HG02938 (cell line): ENCODE measurements around the gene RHOBTB1.
"Not testable (repeated sequence)": the region's sequence is repeated elsewhere in the genome, so short reads cannot be mapped to it uniquely, and the experiment has no call there.

Experiments
- ATAC-seq: cut with Tn5 transposase; IDR thresholded peaks from one replicate; pipeline ENCODE4 v1.9.1; 2021; ENCODE audit warnings: mild to moderate bottlenecking, moderate library complexity; ENCODE audit not compliant: unreplicated experiment

RHOBTB1 gene, protein sequence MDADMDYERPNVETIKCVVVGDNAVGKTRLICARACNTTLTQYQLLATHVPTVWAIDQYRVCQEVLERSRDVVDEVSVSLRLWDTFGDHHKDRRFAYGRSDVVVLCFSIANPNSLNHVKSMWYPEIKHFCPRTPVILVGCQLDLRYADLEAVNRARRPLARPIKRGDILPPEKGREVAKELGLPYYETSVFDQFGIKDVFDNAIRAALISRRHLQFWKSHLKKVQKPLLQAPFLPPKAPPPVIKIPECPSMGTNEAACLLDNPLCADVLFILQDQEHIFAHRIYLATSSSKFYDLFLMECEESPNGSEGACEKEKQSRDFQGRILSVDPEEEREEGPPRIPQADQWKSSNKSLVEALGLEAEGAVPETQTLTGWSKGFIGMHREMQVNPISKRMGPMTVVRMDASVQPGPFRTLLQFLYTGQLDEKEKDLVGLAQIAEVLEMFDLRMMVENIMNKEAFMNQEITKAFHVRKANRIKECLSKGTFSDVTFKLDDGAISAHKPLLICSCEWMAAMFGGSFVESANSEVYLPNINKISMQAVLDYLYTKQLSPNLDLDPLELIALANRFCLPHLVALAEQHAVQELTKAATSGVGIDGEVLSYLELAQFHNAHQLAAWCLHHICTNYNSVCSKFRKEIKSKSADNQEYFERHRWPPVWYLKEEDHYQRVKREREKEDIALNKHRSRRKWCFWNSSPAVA

DNA sequence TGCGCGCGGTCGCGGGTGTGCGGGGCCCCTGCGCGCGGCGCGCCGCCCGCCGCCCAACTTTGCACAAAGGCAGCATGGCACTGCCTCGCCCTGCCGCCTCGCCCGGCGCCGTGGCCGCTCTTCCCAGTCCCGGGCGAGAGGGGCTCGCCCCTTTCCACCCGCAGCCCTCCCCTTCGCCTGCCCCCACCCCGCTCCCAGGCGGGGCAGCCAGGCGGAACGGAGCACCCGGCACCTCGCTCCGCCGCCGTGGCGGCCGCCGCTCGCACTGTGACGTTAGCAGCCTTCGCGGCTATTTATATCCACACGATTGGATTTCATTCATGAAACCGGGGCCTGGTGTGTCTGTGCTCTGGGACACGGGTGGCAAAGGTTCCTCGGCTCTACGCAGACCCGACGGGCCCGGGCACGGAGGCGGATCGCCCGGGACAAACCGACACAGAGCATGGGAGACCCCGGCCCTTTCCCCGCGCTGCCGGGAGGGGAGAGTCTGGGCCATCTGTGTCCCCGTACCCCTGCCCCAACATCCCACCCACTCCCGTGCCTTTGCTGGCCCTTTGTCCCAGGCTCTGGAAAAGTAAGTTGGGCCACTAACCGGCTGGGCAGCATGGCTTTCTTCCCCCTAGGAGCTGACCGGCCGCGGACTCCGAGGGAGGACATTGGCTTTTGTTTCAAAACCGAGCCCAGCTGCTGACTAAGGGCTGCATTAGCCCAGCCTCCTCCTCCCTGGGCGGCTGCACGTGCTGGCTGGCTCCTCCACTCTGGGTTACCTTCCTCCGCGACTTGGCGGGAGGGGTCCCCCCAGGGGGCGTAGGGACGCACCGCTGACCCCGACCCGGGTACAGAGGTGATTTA, at the start of gene RHOBTB1:
Gene RHOBTB1 (minus strand): TSS at position 128 of the 852 bp plus-strand sequence. CDS start 32,643 bp downstream, outside the sequence.
- ATAC-seq, result peak; percentile 43

DNA sequence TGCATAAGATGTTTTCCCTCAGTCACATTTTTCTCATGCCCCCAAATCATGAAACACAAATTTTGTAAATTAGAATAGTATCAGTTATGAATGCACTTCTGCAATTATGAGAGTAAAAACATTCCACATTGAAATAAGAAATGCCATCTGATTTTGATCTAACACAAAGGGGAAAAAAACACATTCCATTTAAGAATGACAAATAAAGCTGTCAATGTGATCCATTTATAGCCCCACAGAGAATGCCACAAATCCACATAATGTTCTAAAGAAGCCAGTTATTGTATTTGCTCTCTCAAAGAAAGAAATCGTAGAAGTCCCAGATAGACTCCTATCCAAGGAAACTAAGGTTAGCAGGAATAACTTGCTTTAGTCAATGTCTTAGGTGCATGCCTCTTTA, 48.7 kb upstream of the RHOBTB1 start:
- ATAC-seq, result no peak

DNA sequence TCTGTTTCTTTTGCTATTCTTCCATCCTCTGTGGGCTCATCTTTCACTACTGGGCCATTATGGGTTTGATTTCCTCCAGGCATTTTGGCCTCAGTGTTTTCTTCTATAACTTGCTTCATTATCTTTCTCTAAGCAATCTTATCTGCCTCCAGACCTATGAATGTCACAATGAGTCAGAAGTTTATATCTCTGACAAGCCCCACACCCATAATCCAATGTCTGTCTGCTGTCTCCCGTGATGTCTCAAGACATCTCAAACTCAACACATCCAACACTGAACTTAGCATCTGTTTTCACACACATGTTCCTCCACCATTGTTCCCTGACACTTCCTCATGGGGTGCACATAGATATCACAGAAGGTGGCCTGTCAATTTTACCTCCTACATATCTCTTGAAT, 46.7 kb upstream of the RHOBTB1 start:
- no peak for ATAC-seq

DNA sequence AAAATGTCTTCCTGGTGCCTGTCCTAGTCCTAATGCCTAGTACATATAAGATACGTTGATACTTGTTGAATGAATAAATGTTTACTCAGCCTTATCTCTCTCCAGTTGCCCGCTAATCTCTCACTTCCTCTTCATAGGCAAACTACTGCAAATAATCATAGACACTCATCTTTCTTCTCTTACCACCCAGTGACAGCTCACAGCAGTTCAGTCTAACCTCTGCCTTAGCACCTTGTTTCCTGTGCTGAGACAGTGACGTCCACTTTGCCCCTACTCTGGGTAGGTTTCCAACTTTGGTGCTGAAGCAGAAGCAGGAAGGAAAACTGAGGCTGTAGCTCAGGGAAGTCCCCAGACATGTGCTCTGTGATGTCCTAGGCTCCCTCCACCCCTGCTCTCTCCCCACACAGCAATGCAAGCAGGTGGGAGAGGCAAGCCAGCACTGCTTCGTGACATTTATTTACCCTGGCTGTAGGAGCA, 45.5 kb upstream of the RHOBTB1 start:
- peak; percentile 70 for ATAC-seq

DNA sequence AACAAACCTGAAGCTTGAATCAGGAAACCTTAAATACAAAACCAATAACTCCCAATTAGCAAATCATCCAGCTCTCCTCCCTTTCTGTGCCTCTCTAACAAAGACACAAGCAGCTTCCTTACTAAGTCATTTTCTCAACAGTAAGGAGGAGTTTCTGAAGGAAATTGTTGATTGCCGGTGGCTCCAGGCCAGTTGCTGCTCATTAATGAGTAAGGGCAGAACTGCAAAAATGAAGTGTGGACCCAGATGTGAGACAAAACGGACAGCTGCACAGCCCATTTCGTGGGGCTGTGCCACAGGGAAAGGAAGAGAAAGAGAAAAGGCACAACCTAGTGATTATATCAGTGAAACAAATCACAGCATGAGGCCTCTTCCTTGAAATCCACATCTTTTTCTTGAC, 42.8 kb upstream of the RHOBTB1 start:
- ATAC-seq, result no peak

DNA sequence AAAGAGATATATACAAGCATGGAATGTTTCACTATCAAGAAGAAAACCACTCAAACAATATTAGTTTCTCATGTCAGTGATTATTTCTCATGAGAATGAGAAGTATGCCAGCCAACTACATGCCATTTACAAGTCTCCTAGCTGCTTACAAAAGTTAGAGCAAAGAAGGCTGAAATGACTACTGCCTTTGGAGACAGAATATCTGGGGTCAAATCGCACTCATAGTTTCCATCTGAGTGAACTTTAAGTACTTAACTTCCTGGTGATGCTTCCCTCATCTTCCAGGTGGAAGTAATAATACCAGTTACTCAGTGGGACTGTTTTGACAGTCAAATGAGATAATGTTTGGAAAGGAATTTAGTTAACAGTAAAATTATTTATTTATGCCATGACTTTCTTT, 42.0 kb upstream of the RHOBTB1 start:
- no peak for ATAC-seq

DNA sequence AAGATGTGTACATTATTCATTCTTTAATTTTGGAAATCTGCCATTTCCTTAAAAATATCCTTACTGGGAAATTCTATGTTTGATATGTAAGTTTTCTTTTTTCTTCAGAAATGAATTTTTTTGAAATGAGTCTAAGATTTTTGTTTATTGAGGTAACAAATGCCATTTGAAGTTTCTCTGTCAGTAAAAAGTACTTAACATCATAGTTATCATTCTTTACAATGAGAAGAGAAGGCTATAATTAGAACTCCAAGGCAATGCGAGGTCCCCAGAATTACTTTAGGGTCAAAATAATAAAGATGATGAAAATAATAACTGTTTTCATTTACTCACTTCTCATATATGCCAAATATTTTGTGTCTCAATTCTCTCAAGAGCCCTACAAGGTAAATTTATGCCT, 37.0 kb upstream of the RHOBTB1 start:
- ATAC-seq, result no peak

DNA sequence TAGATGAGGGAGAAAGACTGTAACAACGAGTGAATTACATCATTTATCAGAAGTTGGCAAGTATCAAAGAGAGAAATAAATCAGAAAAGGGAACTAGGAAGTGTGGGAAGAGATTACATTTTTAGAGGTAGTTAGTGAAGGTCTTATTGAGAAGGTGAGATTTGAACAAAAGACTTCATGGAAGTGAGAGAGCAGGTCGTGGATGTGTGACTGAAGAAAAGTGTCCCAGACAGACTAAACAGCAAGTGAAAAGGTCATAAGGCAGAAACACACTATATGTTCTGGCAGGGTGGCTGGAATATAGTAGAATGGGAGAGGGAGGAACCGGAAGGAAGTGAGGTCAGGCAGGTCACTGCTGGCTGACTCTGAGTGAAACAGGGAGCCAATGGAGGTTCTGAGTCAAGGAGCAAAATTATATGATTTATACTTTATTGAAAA, 35.7 kb upstream of the RHOBTB1 start:
- ATAC-seq, result no peak

DNA sequence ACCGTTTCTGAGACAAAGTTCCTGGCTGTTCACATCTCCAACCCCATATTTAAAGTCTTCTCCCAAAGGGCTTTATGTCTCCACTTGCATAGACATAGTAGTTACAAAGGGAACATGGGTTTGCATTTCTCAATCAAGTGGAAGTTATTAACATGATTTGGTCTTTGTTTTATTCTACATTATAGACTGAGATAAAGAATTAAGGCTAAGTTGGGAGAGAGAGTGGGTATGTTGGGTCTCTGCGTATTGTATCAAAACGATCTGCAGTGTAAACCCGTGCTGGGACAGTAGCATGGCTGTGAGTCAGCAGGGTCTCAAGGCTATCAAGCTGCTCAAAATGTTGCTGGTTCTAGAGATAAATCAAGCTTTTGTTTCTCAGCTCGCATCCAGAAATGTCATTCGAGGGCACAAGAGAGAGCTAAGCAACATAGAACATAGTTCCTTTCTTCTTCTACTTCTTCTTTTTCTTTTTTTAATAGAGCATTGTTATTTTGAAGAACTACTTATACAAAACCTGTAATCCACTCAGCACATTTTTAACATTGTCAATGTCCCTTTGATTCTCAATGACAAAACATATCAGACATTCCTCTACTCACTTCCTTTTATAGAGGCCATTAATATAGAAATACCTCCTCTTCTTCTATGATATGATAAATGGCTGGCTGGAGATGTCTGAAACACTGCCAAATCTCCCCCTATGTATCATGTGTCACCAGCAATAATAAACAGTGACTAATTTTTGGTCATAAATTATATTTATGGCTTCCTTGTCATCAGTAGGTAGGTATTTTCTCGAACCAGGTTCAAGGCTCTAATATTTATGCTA, 34.5 kb upstream of the RHOBTB1 start:
- ATAC-seq, result no peak

DNA sequence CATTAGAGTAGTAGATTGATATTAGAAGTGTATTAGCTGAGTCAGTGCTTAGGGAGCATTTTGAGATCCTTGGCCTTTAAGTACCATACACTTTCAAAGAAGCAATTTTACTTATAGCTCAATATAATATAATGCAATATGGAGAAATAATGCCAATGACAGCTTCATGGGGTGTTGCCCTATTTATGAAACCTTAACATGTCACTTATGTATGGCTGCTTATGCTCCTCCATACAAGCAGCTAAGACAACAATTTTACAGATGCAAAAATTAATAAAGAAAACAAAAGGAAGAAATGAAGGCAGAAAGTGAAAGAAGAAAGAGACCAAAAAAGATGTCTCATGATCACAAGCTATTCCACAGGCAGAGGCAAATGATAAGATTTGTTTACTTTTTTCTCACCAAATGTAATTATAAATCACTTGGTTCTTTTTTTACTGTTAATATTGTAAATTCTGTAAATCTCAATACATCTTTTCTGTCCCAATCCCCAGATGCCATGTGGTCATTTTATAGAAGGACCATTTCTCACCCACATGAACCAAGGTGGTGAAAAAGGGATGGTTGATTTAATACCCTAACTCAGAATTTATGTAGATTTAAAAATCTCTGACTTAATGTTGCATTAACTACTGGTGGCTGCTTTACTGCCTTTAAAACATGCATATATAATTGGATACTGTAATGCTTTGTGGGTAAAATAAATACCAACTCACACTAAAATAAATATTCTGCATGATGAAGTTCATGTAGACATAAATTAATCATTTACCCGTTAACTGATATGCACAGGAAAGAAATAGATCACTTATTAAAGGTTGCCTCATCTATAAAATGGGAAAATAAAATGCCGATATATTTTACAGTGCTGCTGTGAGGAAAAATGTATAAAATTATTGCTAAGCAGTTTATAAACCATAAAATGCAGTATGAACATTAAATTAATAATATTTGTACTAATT, 33.5 kb upstream of the RHOBTB1 start:
- ATAC-seq, result no peak

DNA sequence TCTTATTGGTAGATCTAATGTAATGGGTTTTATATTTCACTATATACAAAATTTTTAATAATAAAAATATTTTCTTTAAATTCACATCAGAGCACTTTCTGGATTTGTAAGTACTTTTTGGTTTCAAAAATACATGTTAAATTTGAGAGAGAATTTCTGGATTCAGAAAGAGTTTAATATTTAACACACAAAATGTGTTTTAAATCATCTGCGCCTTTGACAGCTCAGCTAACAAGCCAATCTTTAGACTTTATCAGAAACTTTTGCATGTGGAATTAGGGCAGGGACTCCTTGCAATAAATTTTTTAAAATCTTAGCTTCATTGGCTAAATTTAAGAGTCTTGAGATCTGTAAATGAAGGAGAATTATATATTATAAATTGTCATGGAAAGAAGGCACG, 32.7 kb upstream of the RHOBTB1 start:
- no peak for ATAC-seq

DNA sequence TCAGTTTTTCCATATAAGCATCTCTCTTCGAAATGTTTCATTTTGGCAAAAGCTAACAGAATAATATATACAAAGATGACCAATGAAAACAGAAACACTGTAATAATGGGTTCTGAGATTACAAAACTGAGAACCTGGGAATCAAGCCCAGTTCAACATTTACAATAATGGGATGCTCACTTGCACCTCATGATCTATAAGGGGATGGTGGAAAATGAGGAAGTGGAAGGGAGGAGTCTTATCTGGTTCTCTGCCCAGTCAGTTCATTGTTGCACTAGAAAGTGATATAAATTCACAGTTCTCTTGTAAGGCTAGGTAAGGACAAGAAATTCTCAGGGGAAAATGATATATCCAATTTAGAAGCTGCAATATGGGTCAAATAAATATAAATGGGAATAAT, 31.7 kb upstream of the RHOBTB1 start:
- no peak for ATAC-seq

DNA sequence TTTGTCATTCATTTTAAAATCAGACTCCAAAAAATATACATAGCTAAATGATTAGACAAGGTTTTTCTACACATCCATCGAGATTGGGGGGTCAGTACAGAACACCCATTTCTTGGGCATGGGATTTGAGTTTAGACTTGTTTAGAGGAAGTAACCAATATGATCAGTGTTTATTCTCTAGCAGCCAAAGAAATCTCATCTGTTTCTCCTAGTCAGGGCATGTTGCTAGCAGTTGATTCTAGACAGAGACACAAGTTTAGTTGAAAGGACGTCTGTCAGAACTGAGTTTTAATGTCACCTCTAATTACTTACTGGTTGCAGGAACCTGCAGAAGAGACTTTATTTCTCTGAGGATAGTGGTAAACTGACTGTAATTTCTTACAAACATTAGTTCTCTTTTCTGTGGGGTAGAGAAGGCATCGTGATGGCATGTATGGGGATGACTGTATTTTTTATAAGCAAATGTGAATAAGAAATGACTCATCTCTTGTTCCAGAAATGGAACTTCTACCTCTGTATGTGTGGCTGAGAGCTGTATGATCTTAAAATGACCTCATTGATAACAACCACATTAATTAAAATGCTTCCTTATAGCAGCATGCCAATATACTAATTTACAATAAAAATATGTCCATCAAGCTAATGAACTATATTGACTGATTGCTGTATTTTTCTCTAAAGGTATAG, 30.6 kb upstream of the RHOBTB1 start:
- no peak for ATAC-seq

DNA sequence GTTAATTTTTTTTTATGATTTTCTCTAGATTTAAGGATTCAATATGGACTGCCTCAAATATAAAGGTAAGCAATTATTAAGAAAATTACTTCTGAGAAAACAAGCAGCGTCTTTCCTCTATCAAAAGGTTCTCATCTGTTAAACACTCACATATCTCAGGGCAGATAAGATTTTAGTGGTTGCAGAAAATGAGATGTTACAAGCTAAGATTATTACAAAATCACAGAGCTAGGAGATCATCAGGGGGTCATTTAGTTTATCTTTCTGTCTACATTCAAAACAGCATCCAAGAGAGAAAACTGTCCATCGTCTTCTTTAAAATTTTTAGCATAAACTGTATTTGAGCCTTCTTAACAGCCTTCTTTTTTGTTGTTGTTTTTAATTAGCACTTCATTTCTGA, 29.1 kb upstream of the RHOBTB1 start:
- no peak for ATAC-seq

DNA sequence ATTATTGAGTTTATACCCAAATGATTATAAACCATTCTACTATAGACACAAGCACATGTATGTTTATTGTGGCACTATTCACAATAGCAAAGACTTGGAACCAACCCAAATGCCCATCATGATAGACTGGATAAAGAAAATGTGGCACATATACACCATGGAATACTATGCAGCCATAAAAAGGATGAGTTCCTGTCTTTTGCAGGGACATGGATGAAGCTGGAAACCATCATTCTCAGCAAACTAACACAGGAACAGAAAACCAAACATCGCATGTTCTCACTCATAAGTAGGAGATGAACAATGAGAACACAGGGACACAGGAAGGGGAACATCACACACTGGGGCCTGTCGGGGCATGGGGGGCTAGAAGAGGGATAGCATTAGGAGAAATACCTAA, 28.2 kb upstream of the RHOBTB1 start:
- ATAC-seq, result not testable (repeated sequence)

DNA sequence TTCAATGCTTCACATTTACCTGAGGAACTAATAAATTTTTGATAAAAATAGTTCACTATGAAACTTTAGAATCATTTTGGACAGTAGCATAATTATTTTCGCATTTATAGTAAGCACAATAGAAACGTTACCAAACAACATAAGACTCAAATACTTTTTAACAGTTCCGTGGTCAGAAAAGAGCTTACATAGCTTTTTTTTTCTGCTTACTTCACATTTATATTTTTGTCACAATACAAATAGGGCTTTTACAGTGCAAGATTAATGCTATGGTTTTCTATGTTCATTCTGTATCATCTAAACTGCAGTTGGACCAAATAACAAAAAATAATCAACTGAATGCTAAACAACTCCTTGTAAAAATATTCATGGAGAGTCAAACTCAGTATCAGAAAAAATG, 26.5 kb upstream of the RHOBTB1 start:
- no peak for ATAC-seq

DNA sequence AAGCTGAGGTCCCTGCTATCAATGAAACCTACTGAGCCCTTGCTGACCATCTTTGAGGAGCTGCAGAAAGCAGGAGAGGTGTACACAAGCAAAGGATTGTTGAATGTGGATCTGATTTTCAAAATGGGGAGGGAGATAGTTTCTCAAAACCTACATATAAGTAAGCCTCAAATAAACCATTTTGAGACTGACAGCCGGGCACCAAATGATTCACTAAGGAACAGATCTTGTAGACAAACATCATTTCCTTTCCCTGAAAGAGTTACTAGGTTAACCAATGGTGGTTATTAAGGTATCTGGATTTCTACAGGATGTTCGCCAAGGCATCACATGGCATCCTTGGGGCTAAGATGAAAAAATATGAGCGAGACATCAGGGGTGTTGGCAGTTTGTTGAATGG, 24.5 kb upstream of the RHOBTB1 start:
- ATAC-seq, result no peak

DNA sequence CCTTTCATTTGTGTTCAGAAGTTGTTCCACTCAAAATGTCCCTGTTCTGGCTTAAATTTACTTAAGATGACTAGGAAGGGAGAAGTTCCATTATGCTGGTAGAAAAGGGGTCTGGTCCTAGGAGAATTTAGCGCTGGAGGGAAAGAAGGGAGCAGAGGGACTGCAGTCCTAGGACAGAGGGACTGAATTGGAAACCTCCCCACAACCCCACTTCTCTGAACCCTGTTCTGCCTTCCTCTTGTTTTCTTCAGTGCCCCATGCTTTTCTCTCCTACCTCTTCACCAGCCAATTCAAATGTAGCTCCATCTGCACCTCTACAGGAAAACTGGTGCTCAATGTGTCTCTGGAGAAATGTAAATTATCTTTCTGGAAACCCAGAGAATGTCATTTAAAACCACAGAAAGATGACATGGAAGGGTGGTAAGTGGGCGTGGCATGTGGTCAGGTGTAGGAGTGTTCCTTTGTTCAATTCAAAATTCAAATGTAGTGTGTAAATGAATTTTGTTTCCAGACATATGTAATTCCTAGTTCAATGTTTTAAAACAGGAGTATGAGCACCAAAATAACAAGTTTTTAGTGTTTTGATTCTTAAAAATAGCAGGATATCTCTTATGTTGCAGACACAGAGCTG, 24.0 kb upstream of the RHOBTB1 start:
- ATAC-seq, result no peak
